Lower leg skin (tissue), 4 donors: ENCODE data around the gene MIER3. TPM values are rescaled to one million over a fixed set of nuclear protein-coding genes. Genes with fewer than 3 reads are reported as not detected.

Experiments used
- DNase-seq, 2 donors: peaks; one replicate each; pipeline ENCODE4 v3.0.0-alpha.2; 2019; ENCODE audit warnings: low spot score in 2 of 2
- H3K4me3 ChIP-seq: fragments of 200-600 bp; sonication (generic); 2 replicates; pipeline ENCODE4 v1.5.1; 2017; ENCODE audit warnings: mild to moderate bottlenecking, low read depth; ENCODE audit not compliant: poor library complexity, severe bottlenecking
- CTCF ChIP-seq, 3 donors: fragments of 450-650 bp; IDR thresholded peaks; one replicate each; pipeline ENCODE4 v1.5.1; 2016; ENCODE audit warnings: antibody characterized with exemption in 3 of 3, mild to moderate bottlenecking in 3 of 3, moderate library complexity in 2 of 3
- POLR2A ChIP-seq, 2 donors: fragments of 450-650 bp; IDR thresholded peaks; one replicate each; pipeline ENCODE4 v1.6.1; 2016 to 2017; ENCODE audit warnings: antibody characterized with exemption in 2 of 2, mild to moderate bottlenecking in 1 of 2, moderate library complexity in 1 of 2
- WGBS, 2 donors: methylation state at CpG; one replicate each; pipeline ENCODE4 v1.1.5; 2018; 5-methylcytosine and 5-hydroxymethylcytosine counted together
- intact Hi-C: fragments of 100-400 bp; cut with DNase I; formaldehyde crosslinking; loops from one replicate; pipeline ENCODE4 v1.15.0; 2023; ENCODE audit warnings: low total_unique reads
- total RNA-seq, 4 donors: library from RNA; depleted of rRNA; stranded (reverse); fragments of >200 nt; gene quantifications; one replicate each; pipeline ENCODE4 v1.1.0, GENCODE V29; 2016

Gene MIER3
- total RNA-seq, 4 donors from 2014 or later = 15.7 to 32.5 (median 25.2) TPM

- no peak for TF ChIP-seq POLR2A (IDR thresholded peaks at IDR 0.05)
- TF ChIP-seq CTCF (IDR thresholded peaks at IDR 0.05) = no peak
- 82 to 92% methylated on average over 4 of the region's 4 CpGs for WGBS, 2 donors
- no peak for DNase-seq
- H3K4me3 ChIP-seq = no peak overlapping the region
- intact Hi-C loops = no loop called here
Measured at GRCh38 chr5:56898213-56898612, 53.7 kb downstream of the MIER3 start.

DNA sequence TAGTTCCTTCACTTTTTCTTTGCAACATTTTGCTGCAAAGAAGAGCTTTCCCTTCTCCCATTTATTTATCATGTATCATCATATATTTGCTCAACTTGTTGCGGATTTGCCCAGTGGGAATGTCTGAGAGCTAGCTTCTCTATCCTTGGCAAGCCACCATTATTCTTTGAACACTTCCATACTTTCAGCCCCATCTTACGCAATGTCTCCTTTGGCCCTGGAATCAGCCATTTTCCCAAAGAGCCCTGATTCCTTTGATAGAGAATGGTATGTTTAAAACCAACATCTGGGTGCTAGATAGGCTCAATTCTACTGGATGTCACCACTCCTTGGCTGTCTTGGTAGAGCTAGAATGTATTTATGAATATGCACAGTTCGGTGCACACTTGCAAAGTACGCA, 55.2 kb downstream of the MIER3 start:
- no peak overlapping the region for H3K4me3 ChIP-seq
- no peak for DNase-seq
- TF ChIP-seq POLR2A (IDR thresholded peaks at IDR 0.05) (no peak), CTCF (IDR thresholded peaks at IDR 0.05) (no peak)
- intact Hi-C loops = no loop called here
- 98% methylated on average over 4 of the region's 4 CpGs for WGBS, 2 donors

GRCh38 chr5:56893251-56893951, 58.5 kb downstream of the MIER3 start:
- DNase-seq = no peak
- TF ChIP-seq POLR2A (IDR thresholded peaks at IDR 0.05) (no peak), CTCF (IDR thresholded peaks at IDR 0.05) (no peak)
- intact Hi-C loops = no loop called here
- H3K4me3 ChIP-seq = no peak overlapping the region
- WGBS, 2 donors = 93 to 94% methylated on average over 5 of the region's 5 CpGs

GRCh38 chr5:56881571-56881970, 70.4 kb downstream of the MIER3 start:
- no peak overlapping the region for H3K4me3 ChIP-seq
- TF ChIP-seq CTCF (IDR thresholded peaks at IDR 0.05) (no peak), POLR2A (IDR thresholded peaks at IDR 0.05) (no peak)
- 95 to 97% methylated on average over 5 of the region's 5 CpGs for WGBS, 2 donors
- no peak for DNase-seq
- intact Hi-C loops = no loop called here

DNA sequence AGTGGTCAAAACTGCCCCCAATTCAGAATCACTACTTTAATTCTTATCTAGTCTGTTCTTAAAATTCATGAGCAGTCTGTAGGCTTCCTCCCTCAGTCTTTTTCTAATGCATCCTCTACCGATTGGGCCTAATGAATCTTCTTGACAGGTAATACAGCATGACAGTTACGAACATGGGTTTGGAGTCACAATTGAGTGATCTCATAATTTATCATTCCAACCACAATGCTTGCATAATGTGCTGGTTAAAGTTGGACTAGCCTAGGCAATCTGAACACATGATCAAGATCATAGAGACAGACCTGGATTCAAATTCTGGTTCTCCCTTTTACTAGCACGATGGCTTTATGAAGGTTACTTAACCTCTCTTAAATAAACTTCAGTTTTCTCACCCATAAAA, 75.6 kb downstream of the MIER3 start:
- no peak overlapping the region for H3K4me3 ChIP-seq
- 60 to 62% methylated on average over 3 of the region's 3 CpGs for WGBS, 2 donors
- no peak for DNase-seq
- TF ChIP-seq POLR2A (IDR thresholded peaks at IDR 0.05) (no peak), CTCF (IDR thresholded peaks at IDR 0.05) (no peak)
- intact Hi-C loops = no loop called here

GRCh38 chr5:56873056-56873455, 78.9 kb downstream of the MIER3 start:
- DNase-seq = no peak
- WGBS, 2 donors = 82 to 83% methylated on average over 3 of the region's 3 CpGs
- H3K4me3 ChIP-seq = no peak overlapping the region
- no peak for TF ChIP-seq CTCF (IDR thresholded peaks at IDR 0.05)
- no peak for TF ChIP-seq POLR2A (IDR thresholded peaks at IDR 0.05)
- intact Hi-C loops = no loop called here
